PFSK-1 (cell line): ENCODE results near the gene SYDE1.

Experiments used
- FOXP2 ChIP-seq: optimal IDR thresholded peaks from 2 replicates; pipeline ENCODE3; 2011; ENCODE audit warnings: borderline replicate concordance, control low read depth, inconsistent platforms; ENCODE audit not compliant: insufficient read depth; ENCODE audit errors: extremely low read length, extremely low read depth
- POLR2AphosphoS5 ChIP-seq: IDR thresholded peaks from 2 replicates; pipeline ENCODE4 v1.6.1; 2012; ENCODE audit warnings: low read depth, mild to moderate bottlenecking, control low read depth, low read length, moderate library complexity
- SIN3A ChIP-seq: IDR thresholded peaks from 2 replicates; pipeline ENCODE4 v1.6.1; 2012; ENCODE audit warnings: mild to moderate bottlenecking, low read length, moderate library complexity, borderline replicate concordance; ENCODE audit not compliant: insufficient read depth
- TAF1 ChIP-seq: IDR thresholded peaks from 2 replicates; pipeline ENCODE4 v1.6.1; 2012; ENCODE audit warnings: low read length, control low read depth, borderline replicate concordance; ENCODE audit not compliant: insufficient read depth

DNA sequence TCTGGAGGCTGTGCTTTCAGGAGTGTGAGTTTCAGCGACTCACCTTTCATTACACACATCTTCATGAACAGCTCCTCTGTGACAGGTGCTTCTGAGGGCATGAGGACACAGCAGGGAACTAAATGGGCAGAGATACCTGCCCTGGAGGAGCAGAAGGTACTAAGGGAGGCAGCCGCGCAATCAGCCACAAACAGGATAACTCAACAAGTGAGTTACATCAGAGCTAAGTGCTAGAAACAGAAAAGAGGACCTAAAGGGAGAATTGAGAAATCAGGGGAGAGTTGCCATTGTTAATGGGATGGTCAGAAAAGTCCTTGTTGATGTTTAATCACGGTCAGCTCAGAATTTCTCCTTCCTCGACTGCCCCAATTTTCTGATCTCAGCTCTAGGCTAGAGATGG lies 42.5 kb downstream of the SYDE1 start:
- TF ChIP-seq POLR2AphosphoS5 (no peak), TAF1 (no peak), FOXP2 (no peak), SIN3A (no peak)
